NB4 (cell line): ENCODE results near the gene CTAG2.
"Not testable (repeated sequence)": the region's sequence is repeated elsewhere in the genome, so short reads cannot be mapped to it uniquely, and the experiment has no call there.

Experiments
- DNase-seq: peaks from one replicate; pipeline ENCODE4 v3.0.0; 2010; ENCODE audit warnings: low read depth
- H3K4me3 ChIP-seq: one replicate; pipeline ENCODE4 v1.5.1; 2011; ENCODE audit warnings: mild to moderate bottlenecking, low read depth, low read length, moderate library complexity
- MYC ChIP-seq: IDR thresholded peaks from 2 replicates; pipeline ENCODE4 v1.6.1; 2011; ENCODE audit warnings: low read depth, low read length
- POLR2A ChIP-seq: IDR thresholded peaks from 2 replicates; pipeline ENCODE4 v1.6.1; 2011; ENCODE audit warnings: mild to moderate bottlenecking; ENCODE audit not compliant: insufficient read length; ENCODE audit errors: extremely low read depth
- TF ChIP-seq, protein P1 (sequence below): IDR thresholded peaks from 2 replicates; pipeline ENCODE4 v1.6.1; 2011; ENCODE audit warnings: low read depth, low read length
- TF ChIP-seq, protein P2 (sequence below): IDR thresholded peaks from one replicate; pipeline ENCODE4 v1.5.1; 2012; ENCODE audit warnings: low read depth, low read length

The CTAG2 gene

GRCh38 chrX:154653413-154653812 is at the start of gene CTAG2:
CTAG2 (minus strand) TSS chrX:154653579; CDS start chrX:154653515, 64 bp downstream.
- not testable (repeated sequence) for H3K4me3 ChIP-seq, DNase-seq

DNA sequence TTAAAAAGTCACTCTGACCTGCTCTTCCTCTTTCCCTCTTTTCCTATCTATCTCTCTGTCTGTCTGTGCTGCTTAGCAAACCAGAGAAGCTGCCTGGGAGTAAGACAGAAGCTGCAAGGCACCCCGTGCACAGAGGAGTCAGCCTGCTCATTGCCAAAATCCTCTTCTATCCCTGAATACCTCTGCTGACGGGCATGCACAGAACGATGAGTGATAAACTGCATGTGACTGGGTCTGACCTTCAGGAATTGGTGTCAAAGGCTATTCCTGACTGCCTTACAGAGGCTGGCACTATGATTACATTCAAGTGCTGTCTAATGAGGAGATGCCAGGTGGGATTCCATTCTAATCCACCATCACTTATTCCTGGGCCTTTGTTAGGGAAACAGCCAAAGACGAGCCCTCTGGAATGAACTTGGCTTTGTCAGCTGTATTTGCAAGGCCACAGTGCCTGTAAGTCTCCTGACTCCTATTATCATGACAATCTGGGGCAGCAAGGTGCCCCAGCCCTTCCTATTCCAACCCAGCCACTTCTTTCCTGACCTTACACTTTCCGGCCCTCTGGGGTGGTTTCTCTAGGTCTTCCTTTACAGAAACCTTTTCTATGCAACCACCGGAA is 45.4 kb upstream of the CTAG2 start:
- no peak overlapping the region for H3K4me3 ChIP-seq
- DNase-seq: no peak
- TF ChIP-seq POLR2A (no peak), MYC (no peak)
- TF ChIP-seq, protein P1, sequence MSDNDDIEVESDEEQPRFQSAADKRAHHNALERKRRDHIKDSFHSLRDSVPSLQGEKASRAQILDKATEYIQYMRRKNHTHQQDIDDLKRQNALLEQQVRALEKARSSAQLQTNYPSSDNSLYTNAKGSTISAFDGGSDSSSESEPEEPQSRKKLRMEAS: no peak
- TF ChIP-seq, protein P2, sequence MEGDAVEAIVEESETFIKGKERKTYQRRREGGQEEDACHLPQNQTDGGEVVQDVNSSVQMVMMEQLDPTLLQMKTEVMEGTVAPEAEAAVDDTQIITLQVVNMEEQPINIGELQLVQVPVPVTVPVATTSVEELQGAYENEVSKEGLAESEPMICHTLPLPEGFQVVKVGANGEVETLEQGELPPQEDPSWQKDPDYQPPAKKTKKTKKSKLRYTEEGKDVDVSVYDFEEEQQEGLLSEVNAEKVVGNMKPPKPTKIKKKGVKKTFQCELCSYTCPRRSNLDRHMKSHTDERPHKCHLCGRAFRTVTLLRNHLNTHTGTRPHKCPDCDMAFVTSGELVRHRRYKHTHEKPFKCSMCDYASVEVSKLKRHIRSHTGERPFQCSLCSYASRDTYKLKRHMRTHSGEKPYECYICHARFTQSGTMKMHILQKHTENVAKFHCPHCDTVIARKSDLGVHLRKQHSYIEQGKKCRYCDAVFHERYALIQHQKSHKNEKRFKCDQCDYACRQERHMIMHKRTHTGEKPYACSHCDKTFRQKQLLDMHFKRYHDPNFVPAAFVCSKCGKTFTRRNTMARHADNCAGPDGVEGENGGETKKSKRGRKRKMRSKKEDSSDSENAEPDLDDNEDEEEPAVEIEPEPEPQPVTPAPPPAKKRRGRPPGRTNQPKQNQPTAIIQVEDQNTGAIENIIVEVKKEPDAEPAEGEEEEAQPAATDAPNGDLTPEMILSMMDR: no peak

DNA sequence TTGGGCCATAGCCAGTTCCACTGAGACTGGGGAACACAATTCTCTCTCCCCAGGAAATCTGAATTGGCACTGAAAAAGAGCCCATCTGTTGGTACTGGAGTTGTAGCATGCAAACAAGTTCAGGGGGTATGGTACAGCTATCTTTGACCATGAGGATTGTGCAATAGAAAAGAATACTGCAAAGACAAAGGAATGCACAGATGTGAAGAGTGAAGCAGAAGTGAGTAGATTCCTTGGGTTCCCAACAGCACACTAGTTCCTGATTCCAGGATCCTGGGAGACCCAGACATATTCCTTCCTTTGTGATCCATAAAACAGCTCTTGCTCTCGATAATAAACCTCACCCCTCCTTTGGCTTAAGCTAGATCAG is 43.3 kb upstream of the CTAG2 start:
- TF ChIP-seq, protein P2: no peak
- TF ChIP-seq MYC: no peak
- TF ChIP-seq POLR2A: no peak
- TF ChIP-seq, protein P1: no peak
- no peak for DNase-seq

DNA sequence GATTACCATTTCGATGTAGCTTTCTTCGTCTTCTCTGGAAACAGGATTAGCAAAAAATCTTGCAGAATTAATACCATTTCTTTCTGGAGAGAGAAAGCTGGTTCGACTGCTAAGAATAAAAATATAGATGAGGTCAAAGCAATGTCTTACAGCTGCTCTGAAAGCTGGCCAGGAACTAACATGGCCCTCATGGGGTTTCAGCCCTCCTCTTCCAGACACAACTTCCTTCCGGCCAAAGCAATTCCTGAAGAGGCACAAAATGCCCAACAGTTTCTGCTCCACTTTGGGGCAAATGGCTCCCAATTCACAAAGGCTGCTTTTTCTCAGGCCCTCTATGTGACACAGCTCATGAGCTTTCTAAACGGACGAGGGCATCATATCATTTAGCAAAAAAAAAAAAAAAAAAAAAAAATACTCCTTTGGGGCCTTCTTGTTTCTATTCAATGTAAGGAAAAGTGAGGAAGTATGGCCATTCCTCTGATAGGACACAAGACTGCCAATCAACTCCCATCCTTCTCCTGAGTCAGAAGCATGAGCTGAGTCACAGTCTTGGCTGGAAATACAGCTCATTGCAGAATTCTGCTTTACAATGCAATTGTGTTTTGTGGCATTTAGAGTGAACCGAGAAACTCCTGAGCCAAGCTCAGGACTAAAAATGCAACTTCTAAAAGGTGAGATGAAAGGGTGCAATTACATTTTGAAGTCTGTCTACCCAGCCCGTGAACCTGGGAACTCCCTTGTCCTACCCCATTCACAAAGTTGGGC is 42.7 kb upstream of the CTAG2 start:
- DNase-seq: peak; percentile 50
- TF ChIP-seq MYC: no peak
- TF ChIP-seq, protein P1: no peak
- no peak overlapping the region for H3K4me3 ChIP-seq

More for the DNA sequence above, 43.3 kb upstream of the CTAG2 start:
- no peak overlapping the region for H3K4me3 ChIP-seq

GRCh38 chrX:154693394-154693793 is 40.0 kb upstream of the CTAG2 start:
- no peak overlapping the region for H3K4me3 ChIP-seq
- TF ChIP-seq, protein P2: no peak
- no peak for DNase-seq

GRCh38 chrX:154690438-154690837 is 37.1 kb upstream of the CTAG2 start:
- H3K4me3 ChIP-seq, DNase-seq: not testable (repeated sequence)

DNA sequence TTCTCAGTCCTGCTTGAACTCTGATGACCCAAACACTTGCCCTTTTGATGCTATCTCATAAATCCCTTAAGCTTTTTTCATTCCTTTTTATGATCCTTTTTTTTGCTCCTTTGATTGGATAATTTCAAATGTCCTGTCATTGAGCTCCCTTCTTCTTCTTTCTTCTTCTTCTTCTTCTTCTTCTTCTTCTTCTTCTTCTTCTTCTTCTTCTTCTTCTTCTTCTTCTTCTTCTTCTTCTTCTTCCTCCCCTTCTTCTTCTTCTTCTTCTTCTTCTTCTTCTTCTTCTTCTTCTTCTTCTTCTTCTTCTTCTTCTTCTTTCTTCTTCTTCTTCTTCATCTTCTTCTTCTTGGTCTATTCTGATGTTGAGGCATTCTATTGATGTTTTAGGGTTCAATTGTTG is 18.7 kb upstream of the CTAG2 start:
- not testable (repeated sequence) for DNase-seq, H3K4me3 ChIP-seq

- DNase-seq: not testable (repeated sequence)
These were observed 17.5 kb upstream of the CTAG2 start for GRCh38 chrX:154670848-154671247.

GRCh38 chrX:154661899-154662298 is 8.5 kb upstream of the CTAG2 start:
- H3K4me3 ChIP-seq: no peak overlapping the region
- TF ChIP-seq, protein P1: no peak
- TF ChIP-seq MYC: no peak
- TF ChIP-seq POLR2A: no peak
- TF ChIP-seq, protein P2: no peak
- no peak for DNase-seq

More at GRCh38 chrX:154670848-154671247, 17.5 kb upstream of the CTAG2 start:
- H3K4me3 ChIP-seq: not testable (repeated sequence)
